GM23248 (cell line): ENCODE results near the gene SMURF2.
"Not testable (repeated sequence)": the region's sequence is repeated elsewhere in the genome, so short reads cannot be mapped to it uniquely, and the experiment has no call there.

Experiments used
- EZH2 ChIP-seq: fragments of 200-600 bp; sonication (generic); IDR thresholded peaks from 2 replicates; pipeline ENCODE4 v1.6.1; 2018; ENCODE audit warnings: antibody characterized with exemption, mild to moderate bottlenecking; ENCODE audit not compliant: insufficient read depth, poor library complexity, severe bottlenecking
- EZH2phosphoT487 ChIP-seq: fragments of 200-600 bp; sonication (generic); IDR thresholded peaks from 2 replicates; pipeline ENCODE4 v1.6.1; 2018; ENCODE audit warnings: antibody characterized with exemption, moderate library complexity, mild to moderate bottlenecking, low read depth; ENCODE audit not compliant: insufficient read depth

DNA sequence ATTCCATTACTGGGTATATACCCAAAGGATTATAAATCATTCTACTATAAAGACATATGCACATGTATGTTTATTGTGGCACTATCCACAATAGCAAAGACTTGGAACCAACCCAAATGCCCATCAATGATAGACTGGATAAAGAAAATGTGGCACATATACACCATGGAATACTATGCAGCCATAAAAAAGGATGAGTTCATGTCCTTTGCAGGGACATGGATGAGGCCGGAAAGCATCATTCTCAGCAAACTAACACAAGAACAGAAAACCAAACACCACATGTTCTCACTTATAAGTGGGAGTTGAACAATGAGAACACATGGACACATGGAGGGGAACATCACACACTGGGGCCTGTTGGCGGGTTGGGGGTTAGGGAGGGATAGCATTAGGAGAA, 51.9 kb downstream of the SMURF2 start:
- not testable (repeated sequence) for TF ChIP-seq EZH2, EZH2phosphoT487
